Skeletal muscle tissue (tissue), 4 donors: Measurements from ENCODE around the gene POLD4. TPM values are rescaled to one million over a fixed set of nuclear protein-coding genes. Genes with fewer than 3 reads are reported as not detected.
"Not testable (repeated sequence)": the region's sequence is repeated elsewhere in the genome, so short reads cannot be mapped to it uniquely, and the experiment has no call there.

Experiments
- H3K27ac ChIP-seq: one replicate; pipeline ENCODE4 v1.7.0; 2013; ENCODE audit warnings: mild to moderate bottlenecking, low read depth, low read length, inconsistent platforms
- H3K27me3 ChIP-seq, 3 donors: one replicate each; pipeline ENCODE4 v1.7.0; 2013; ENCODE audit warnings: low read length in 3 of 3; ENCODE audit not compliant: control insufficient read depth in 3 of 3, insufficient read depth in 3 of 3
- H3K36me3 ChIP-seq, 3 donors: one replicate each; pipeline ENCODE4 v1.7.0; 2013; ENCODE audit warnings: low read length in 3 of 3; ENCODE audit not compliant: control insufficient read depth in 3 of 3, insufficient read depth in 3 of 3
- H3K4me1 ChIP-seq, 3 donors: one replicate each; pipeline ENCODE4 v1.7.0; 2013; ENCODE audit warnings: low read length in 3 of 3, mild to moderate bottlenecking in 3 of 3; ENCODE audit not compliant: control insufficient read depth in 3 of 3, insufficient read depth in 3 of 3
- H3K4me3 ChIP-seq, 3 donors: one replicate each; pipeline ENCODE4 v1.7.0; 2013; ENCODE audit warnings: low read length in 3 of 3
- H3K9ac ChIP-seq, 3 donors: one replicate each; pipeline ENCODE4 v1.7.0; 2013; ENCODE audit warnings: low read length in 3 of 3, mild to moderate bottlenecking in 3 of 3, moderate library complexity in 2 of 3, low read depth in 1 of 3
- H3K9me3 ChIP-seq, 3 donors: one replicate each; pipeline ENCODE4 v1.7.0; 2013; ENCODE audit warnings: low read length in 3 of 3; ENCODE audit not compliant: control insufficient read depth in 3 of 3
- total RNA-seq: library from RNA; depleted of rRNA; stranded (reverse); fragments of >200 nt; gene quantifications from one replicate; pipeline ENCODE4 v1.2.3, GENCODE V29; 2014
- donor health status: Osteomylitis.

POLD4 gene
- 14.6 TPM for total RNA-seq

DNA sequence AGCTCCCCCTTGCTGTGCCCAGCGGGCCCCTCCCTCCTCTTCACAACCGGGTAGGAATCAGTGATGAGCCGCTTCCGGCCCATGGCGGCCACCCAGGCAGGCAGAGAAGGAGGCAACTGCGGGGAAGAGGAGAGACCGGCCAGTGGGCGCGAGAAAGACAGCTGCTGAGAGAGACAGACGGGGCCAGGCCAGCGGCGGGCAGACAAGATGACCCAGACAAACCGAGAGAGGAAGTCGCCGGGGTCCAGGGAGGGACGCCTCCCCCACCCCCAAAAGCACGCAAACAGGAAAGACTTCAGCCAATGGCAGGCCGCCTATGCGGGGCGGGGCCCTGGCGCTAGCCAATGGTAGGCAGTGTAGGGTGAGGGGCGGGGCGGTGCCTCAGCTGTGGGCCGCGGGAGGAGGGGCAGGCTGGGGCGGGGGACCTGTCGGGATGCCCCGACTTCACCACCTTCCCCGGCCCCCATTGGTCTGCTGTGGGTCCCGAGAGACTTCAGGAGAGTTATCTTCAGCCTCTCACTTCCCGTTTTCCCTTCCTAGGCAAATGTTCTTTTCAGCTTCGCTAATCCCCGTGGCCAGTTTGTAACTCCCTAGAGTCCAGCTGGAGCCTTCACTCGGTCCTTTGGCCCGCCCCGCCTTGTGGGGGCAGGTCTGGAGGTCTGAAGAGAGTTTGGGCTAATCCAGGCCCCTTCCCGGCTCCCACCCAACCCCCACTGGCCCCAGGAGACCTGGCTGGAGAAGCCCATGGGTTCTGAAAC lies at the start of gene POLD4:
TSS of gene POLD4 (minus strand) at position 230 of the 758 bp plus-strand sequence. CDS start at position 83, 147 bp downstream.
- Histone ChIP-seq H3K27ac (peak within 1 kb of the TSS; percentile 100), H3K36me3 (peaks cover 0 to 4% (median 0%) of the 10 kb centered on the region in 3 donors), H3K9ac (peak within 1 kb of the TSS; percentile 92 to 98 (median 92)), H3K4me3 (peak within 1 kb of the TSS; percentile 90 to 94 (median 91)), H3K4me1 (peaks cover 31 to 75% (median 65%) of the 10 kb centered on the region in 3 donors), H3K27me3 (no peaks in the 10 kb centered on the region), H3K9me3 (no peaks in the 10 kb centered on the region)

DNA sequence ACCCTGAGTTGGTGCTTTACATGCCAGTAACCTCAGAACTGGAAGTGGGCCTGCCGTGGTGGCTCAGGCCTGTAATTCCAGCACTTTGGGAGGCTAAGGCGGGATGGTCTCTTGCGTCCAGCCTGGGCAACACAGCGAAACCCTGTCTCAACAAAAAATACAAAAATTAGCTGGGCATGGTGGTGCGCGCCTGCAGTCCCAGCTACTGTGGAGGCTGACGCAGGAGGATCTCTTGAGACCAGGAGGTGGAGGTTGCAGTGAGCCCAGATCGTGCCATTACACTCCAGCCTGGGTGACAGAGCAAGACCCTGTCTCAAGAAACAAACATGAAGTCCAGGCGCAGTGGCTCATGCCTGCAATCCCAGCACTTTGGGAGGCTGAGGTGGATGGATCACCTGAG lies 49.7 kb upstream of the POLD4 start:
- Histone ChIP-seq H3K4me1 (peaks cover 22 to 26% (median 24%) of the 10 kb centered on the region in 3 donors), H3K36me3 (peaks cover 15 to 20% (median 17%) of the 10 kb centered on the region in 3 donors), H3K27me3 (peaks cover 0 to 17% (median 7%) of the 10 kb centered on the region in 3 donors)
- not testable (repeated sequence) for H3K9me3 ChIP-seq, H3K27ac ChIP-seq, H3K9ac ChIP-seq, H3K4me3 ChIP-seq

DNA sequence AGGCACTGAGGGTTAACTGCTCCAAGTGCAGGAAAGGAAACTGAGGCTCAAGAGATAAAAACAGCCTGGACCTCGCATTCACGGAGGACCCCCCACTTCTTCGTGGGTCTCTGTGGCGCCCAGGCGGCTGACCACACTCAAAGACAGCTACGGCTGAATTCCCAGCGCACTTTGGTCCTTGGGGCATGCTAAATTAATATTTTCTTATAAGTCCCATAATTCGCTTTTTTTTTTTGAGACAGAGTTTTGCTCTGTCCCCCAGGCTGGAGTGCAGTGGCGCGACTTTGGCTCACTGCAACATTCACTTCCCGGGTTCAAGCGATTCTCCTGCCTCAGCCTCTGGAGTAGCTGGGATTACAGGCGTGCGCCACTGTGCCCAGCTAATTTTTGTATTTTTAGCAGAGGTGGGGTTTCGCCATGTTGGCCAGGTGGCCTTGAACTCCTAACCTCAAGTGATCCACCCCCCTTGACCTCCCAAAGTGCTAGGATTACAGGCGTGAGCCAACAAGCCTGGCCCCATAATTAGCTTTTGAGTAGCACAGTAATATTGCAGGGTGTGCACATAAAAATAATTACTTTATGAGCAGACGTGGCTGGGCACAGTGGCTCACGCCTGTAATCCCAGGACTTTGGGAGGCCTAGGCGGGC lies 49.0 kb upstream of the POLD4 start:
- H3K27ac ChIP-seq: peak overlapping the region; percentile 94
- not testable (repeated sequence) for H3K9me3 ChIP-seq, H3K27me3 ChIP-seq
- H3K4me3 ChIP-seq: peak overlapping the region; percentile 66 to 82 (median 71)
- H3K9ac ChIP-seq: peak overlapping the region; percentile 64 to 77 (median 76)
- H3K36me3 ChIP-seq: peaks cover 23 to 28% (median 24%) of the 10 kb centered on the region in 3 donors
- peaks cover 22 to 33% (median 23%) of the 10 kb centered on the region in 3 donors for H3K4me1 ChIP-seq

DNA sequence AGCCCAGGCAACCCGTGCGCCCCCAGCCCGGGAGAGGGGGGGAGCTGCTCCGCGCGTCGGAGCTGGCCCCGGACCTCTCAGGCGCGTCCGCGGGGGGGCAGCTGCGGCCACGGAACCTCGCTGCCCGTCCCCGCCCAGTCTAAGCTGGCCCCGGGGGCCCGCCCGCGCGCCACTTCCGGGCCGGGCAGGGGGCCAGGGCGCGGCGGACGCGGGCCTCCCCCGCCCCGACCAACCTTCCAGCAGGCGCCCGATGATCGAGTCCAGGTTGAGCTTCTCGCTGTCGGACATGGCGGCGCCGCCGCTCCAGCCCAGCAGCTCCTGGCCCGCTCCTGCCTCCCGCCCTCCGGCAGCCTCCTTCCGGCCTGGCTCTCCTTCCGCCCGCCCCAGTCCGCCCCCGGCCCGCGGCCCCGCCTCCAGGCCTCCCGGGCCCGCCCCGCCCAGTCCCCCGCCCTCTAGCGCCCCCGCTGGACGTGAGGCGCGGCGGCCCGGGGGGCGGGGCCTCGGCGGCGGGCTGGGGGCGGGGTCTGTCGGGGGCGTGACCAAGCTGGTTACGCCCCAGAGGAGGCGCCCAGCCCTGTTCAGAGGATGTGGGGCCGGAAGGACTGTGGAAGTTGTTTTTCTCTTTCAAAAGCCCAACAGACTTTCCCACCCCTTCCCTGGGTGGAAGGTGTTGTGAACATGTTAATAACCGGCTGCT lies 48.3 kb upstream of the POLD4 start, which contains the start of gene PPP1CA:
TSS of gene PPP1CA (minus strand) at position 364 of the 697 bp plus-strand sequence. CDS start at position 288, 76 bp downstream.
- peak within 1 kb of the TSS; percentile 94 for H3K27ac ChIP-seq
- H3K4me3 ChIP-seq: peak within 1 kb of the TSS; percentile 82 to 87 (median 85)
- peak within 1 kb of the TSS; percentile 90 to 98 (median 96) for H3K9ac ChIP-seq
- peaks cover 25 to 29% (median 25%) of the 10 kb centered on the region in 3 donors for H3K36me3 ChIP-seq
- peaks cover 21 to 33% (median 22%) of the 10 kb centered on the region in 3 donors for H3K4me1 ChIP-seq
- H3K27me3 ChIP-seq: peaks cover 0 to 4% (median 0%) of the 10 kb centered on the region in 3 donors
- no peaks in the 10 kb centered on the region for H3K9me3 ChIP-seq

DNA sequence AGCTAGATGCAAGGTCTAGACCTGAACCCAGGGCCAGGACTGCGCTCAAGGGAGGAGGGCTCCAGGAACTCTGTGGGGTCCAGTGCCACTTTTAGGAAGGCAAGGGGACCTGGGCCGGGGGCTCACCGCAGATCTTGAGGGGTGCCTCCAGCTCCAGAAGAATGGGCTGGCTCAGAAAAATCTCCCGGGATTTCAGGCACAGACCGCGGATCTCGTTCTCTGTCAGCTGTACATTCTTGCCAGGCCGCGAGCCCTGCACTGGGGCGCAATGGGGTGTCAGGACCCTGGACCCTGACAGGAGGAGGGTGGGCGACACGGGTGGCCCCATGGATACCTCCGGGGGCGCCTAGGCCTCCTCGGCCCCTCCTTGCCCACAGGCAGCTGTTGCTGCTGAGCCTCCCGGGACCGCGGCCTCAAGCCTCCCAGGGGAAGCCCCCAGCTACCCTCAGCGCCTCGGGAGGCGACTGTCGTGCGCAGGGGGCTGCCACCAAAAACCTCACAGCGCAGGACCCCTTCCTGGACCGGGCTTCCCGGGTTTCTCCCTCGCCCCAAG lies 47.7 kb upstream of the POLD4 start:
- H3K4me1 ChIP-seq: peaks cover 21 to 33% (median 22%) of the 10 kb centered on the region in 3 donors
- H3K9ac ChIP-seq: peak overlapping the region; percentile 90 to 98 (median 96)
- H3K36me3 ChIP-seq: peaks cover 27 to 33% (median 28%) of the 10 kb centered on the region in 3 donors
- peaks cover 0 to 3% (median 0%) of the 10 kb centered on the region in 3 donors for H3K27me3 ChIP-seq
- H3K9me3 ChIP-seq: no peaks in the 10 kb centered on the region
- H3K27ac ChIP-seq: peak overlapping the region; percentile 94
- peak overlapping the region; percentile 82 to 87 (median 85) for H3K4me3 ChIP-seq

DNA sequence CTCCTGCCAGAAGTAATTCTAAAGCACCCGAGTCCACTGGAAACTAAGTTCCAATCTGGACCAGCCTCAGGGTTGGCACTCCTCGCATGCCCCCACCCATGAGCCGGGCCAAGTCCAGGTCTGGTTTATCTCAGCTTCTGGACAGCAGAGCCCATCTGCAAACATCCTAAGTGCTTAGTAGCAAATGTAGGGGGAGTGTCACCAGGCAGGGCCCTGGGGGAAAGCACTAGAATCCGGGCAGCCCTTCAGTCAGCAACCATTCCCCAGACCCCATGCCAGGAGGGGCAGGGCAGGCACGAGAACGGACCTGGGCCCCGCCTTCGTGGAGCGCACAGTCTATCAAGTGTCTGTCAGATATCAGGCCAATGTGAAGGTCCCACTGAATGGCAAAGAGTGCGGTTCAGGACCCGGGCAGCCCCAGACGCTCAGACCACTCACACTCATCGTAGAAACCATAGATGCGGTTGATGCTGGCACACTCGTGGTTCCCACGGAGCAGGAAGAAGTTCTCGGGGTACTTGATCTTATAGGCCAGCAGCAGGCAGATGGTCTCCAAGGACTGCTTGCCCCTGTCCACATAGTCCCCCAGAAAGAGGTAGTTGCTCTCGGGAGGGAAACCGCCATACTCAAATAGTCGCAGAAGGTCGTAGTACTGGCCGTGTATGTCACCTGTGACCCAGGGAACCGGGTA lies 47.0 kb upstream of the POLD4 start:
- Histone ChIP-seq H3K9me3 (no peaks in the 10 kb centered on the region), H3K4me1 (peaks cover 21 to 33% (median 22%) of the 10 kb centered on the region in 3 donors), H3K4me3 (peak overlapping the region; percentile 82 to 87 (median 85)), H3K36me3 (peaks cover 31 to 34% (median 33%) of the 10 kb centered on the region in 3 donors), H3K9ac (peak overlapping the region; percentile 90 to 98 (median 96)), H3K27ac (peak overlapping the region; percentile 94), H3K27me3 (peaks cover 0 to 3% (median 0%) of the 10 kb centered on the region in 3 donors)

DNA sequence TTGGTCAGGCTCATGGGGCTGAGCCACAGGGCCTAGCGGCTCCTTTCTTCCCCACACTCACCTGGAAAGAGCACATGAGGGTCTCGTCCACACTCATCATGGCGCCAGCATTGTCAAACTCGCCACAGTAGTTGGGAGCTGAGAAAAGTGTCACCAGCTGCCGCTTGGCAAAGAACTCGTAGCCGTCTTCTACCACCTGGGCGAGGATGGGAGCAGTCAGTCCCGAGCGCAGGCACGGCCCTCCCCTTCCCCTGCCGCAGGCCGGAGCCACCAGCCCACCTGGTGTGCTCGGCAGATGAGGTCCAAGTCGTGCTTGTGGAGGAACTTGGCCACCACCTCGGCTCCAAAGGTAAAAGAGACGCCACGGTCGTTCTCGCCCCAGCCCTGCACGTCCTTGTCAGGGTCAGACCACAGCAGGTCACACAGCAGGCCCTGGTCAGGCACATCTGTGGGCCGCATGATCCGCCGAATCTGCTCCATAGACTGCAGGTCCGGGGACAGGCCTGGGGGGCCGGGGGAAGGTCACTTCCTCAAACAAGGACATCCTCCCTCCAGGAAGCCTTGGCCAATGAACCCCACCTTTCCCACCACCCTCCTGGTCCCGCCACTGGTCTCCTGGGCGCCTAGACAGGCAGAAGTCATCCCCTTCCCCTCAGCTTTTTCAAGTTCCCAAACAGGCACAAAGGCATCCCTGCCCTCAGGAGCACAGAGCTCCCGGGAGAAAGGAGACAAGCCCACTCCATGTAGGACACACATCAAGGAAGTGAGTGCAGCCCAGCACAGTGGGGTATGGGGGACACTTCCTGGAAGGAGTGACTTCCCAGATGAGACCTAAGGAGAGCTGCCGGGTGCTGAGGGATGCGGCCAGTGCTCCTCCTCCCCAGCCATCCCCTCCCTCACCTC lies 45.6 kb upstream of the POLD4 start:
- Histone ChIP-seq H3K4me3 (no peak overlapping the region), H3K36me3 (peaks cover 33 to 35% (median 35%) of the 10 kb centered on the region in 3 donors), H3K27me3 (no peaks in the 10 kb centered on the region), H3K4me1 (peaks cover 21 to 33% (median 22%) of the 10 kb centered on the region in 3 donors), H3K9ac (peak overlapping the region in 2 of 3 donors; percentile 23 to 33), H3K27ac (no peak overlapping the region), H3K9me3 (no peaks in the 10 kb centered on the region)

DNA sequence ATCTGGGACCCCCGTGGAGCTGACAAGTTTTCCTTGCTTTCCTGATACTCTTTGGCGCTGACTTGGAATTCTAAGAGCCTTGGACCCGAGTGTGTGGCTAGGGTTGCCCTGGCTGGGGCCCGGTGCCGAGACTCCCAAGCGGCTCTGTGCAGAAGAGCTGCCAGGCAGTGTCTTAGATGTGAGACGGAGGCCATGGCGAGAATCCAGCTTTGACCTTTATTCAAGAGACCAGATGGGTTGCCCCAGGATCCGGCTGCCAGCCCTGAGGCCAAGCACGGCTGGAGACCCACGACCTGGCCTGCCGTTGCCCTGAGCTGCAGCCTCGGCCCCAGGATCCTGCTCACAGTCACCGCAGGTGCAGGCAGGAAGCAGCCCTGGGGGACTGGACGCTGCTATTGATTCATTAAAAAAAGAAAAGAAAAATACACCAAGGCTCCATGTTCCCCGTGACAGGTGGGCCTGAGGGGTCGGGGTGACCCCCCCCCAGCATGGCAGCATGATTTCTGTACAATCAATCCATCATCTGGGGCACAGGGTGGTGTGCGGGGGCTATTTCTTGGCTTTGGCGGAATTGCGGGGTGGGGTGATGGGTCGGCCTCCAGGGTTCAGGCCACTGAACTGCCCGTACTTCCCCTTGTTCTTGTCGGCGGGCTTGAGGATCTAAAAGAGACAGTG lies 44.8 kb upstream of the POLD4 start:
- Histone ChIP-seq H3K4me3 (no peak overlapping the region), H3K9ac (peak overlapping the region in 1 of 3 donors; percentile 33), H3K4me1 (peaks cover 21 to 33% (median 22%) of the 10 kb centered on the region in 3 donors), H3K36me3 (peaks cover 33 to 41% (median 39%) of the 10 kb centered on the region in 3 donors), H3K27me3 (no peaks in the 10 kb centered on the region), H3K27ac (no peak overlapping the region), H3K9me3 (no peaks in the 10 kb centered on the region)
